SK-N-SH treated with all-trans-retinoic acid at 6 μM for 48 hours (cell line): Measurements from ENCODE around the gene PLXNA3.

ENCODE experiments used
- ARNTL ChIP-seq: fragments of 450-650 bp; formaldehyde crosslinking; IDR thresholded peaks from 2 replicates; pipeline ENCODE4 v1.5.0; 2020; ENCODE audit warnings: low read depth, mild to moderate bottlenecking, moderate library complexity, borderline replicate concordance
- BACH2 ChIP-seq: fragments of 250-450 bp; sonication (Bioruptor Pico); IDR thresholded peaks from 2 replicates; pipeline ENCODE4 v1.9.0; 2021; ENCODE audit warnings: mild to moderate bottlenecking, borderline replicate concordance
- CREB5 ChIP-seq: fragments of 250-450 bp; sonication (Bioruptor Pico); IDR thresholded peaks from 2 replicates; pipeline ENCODE4 v1.5.1; 2020; ENCODE audit warnings: low read depth, mild to moderate bottlenecking, moderate library complexity
- CSRNP3 ChIP-seq: fragments of 250-450 bp; sonication (Bioruptor Pico); IDR thresholded peaks from 2 replicates; pipeline ENCODE4 v1.5.1; 2021; ENCODE audit warnings: mild to moderate bottlenecking, moderate library complexity
- ESRRG ChIP-seq: fragments of 250-450 bp; sonication (Bioruptor Pico); IDR thresholded peaks from 2 replicates; pipeline ENCODE4 v1.6.1; 2021; ENCODE audit warnings: mild to moderate bottlenecking
- ISL1 ChIP-seq: fragments of 250-450 bp; sonication (Bioruptor Pico); IDR thresholded peaks from 2 replicates; pipeline ENCODE4 v2.1.2; 2022; ENCODE audit warnings: mild to moderate bottlenecking, moderate library complexity
- OSR1 ChIP-seq: fragments of 250-450 bp; sonication (Bioruptor Pico); IDR thresholded peaks from 2 replicates; pipeline ENCODE4 v1.8.0; 2022; ENCODE audit warnings: moderate library complexity, mild to moderate bottlenecking, inconsistent platforms
- PPARA ChIP-seq: fragments of 250-450 bp; sonication (Bioruptor Pico); IDR thresholded peaks from 2 replicates; pipeline ENCODE4 v1.5.0; 2020; ENCODE audit warnings: mild to moderate bottlenecking, borderline replicate concordance
- RARB ChIP-seq: fragments of 250-450 bp; sonication (Bioruptor Pico); IDR thresholded peaks from 2 replicates; pipeline ENCODE4 v1.8.0; 2021; ENCODE audit warnings: mild to moderate bottlenecking, moderate library complexity
- SNAI2 ChIP-seq: fragments of 250-450 bp; sonication (Bioruptor Pico); IDR thresholded peaks from 2 replicates; pipeline ENCODE4 v1.5.0; 2020; ENCODE audit warnings: mild to moderate bottlenecking, moderate library complexity
- TSHZ2 ChIP-seq: fragments of 250-450 bp; sonication (Bioruptor Pico); IDR thresholded peaks from 2 replicates; pipeline ENCODE4 v1.5.0; 2020; ENCODE audit warnings: mild to moderate bottlenecking, moderate library complexity
- ZC3H10 ChIP-seq: fragments of 250-450 bp; sonication (Bioruptor Pico); IDR thresholded peaks from 2 replicates; pipeline ENCODE4 v1.5.1; 2021; ENCODE audit warnings: mild to moderate bottlenecking, moderate library complexity
- ZFP30 ChIP-seq: fragments of 450-650 bp; formaldehyde crosslinking; IDR thresholded peaks from 2 replicates; pipeline ENCODE4 v1.5.0; 2022; ENCODE audit warnings: mild to moderate bottlenecking, moderate library complexity
- ZNF8 ChIP-seq: fragments of 450-650 bp; formaldehyde crosslinking; IDR thresholded peaks from 2 replicates; pipeline ENCODE4 v1.5.0; 2020; ENCODE audit warnings: mild to moderate bottlenecking, moderate library complexity

GRCh38 chrX:154516656-154517100, 58.6 kb downstream of the PLXNA3 start:
- TF ChIP-seq BACH2 (CRISPR knock-in tag) (no peak), RARB (CRISPR knock-in tag) (no peak), ZFP30 (CRISPR knock-in tag) (no peak), TSHZ2 (no peak), ARNTL (CRISPR knock-in tag) (no peak), SNAI2 (CRISPR knock-in tag) (no peak), OSR1 (CRISPR knock-in tag) (no peak), ISL1 (CRISPR knock-in tag) (no peak), PPARA (CRISPR knock-in tag) (no peak), CSRNP3 (no peak), ZC3H10 (CRISPR knock-in tag) (no peak), ZNF8 (CRISPR knock-in tag) (no peak), CREB5 (CRISPR knock-in tag) (no peak), ESRRG (CRISPR knock-in tag) (no peak)
